ENCODE data around the gene AP2A1.
"Not testable (repeated sequence)": the region's sequence is repeated elsewhere in the genome, so short reads cannot be mapped to it uniquely, and the experiment has no call there.

Gene AP2A1

DNA sequence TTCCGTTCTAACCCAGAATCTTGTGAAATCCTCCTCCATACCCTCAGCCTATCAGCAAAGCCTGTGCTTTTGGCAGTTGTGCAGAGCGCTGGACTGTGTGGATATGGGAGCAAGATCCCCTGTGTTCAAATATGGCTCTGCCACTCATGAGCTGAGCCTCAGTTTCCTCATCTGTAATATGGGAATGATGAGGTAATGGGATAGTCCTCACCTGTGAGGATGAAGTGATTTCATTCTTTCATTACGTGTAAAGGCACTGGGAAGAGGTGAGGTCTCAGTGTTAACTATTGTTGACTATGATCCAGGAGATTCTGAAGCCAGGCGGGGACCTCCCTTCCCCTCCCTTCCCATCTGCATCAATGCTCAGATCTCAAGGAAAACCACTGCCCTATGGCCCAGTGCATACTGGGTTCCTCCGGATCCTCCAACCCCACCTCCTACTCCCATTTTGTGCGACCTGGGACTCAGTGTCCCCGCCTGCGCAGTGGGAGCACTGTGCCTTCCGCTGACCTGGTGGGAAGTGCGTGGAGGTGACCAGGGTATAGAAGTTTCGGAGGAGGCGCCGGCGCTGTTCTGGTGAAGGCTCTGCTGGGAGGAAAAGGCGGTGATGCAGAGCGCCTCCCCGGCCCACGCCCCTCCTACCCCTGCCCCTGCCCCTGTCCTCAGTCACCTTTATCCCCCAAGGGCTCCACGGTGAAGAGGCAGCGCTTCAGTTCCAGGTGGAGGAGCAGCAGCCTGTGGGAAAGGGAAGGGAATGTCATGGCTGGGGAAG, 41.3 kb downstream of the AP2A1 start:
- intact Hi-C loops (cut with DNase I): no loop called here
- no peak for DNase-seq

DNA sequence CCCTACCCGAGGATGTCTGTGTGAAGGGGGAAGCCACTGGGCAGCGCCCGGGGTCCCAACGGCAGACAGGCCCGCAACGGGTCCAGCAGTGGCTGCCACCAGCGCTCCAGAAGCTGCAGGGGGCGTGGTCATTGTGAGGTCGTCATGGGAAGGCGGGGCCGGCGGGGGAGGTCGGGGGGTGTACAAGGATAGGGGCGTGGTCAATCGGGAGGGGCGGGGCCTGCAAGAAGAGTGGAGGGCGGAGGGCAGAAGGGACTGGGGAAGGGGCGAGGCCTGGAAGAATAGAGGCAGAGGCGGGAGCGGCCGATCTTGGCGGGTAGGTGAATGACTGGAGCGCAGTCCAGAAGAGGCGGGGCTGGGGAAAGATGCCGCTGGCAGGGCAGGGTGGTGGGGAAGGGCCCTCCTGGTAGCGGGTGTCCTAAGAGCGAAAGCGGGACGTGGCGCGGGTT, 41.9 kb downstream of the AP2A1 start:
- peak; percentile 79 to 94 (median 90) for DNase-seq
- intact Hi-C loops (cut with DNase I): no loop called here

DNA sequence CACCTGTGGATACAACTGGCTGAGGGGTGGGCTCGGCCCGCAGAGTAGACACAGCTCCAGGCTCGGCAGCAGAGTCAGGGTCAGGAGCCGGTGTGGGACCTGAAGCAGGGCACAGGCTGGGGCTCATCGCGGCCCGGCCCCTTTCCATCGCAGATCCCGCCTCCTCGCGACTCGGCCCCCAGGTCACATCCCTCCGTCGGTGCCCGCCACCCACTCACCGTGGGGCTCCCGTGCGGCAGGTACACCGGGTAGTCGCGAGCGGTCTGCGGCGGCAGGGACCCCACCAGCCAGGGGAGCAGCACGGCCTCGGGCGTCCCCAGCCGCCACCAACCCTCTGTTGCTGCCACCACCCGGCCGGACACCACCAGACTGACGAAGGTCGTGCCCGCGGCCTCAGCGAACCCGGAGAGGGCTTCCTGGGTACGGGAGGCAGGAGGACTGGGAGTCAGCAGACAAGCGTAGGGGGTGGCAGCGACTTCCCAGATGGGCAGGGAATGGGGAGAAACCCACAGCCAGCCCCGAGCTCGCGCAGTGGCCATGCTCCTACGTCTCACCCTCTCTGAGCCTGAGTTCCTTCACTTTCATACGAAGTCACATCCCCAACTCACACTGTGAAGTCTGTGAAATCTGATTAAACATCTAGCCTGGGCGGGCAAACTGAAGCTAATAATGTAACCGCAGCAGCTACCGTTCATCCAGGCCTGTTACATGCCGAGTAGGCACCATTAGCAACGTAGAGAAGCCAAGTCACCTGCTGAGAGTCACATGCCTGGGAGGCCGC, 42.5 kb downstream of the AP2A1 start:
- intact Hi-C loops (cut with DNase I): no loop called here
- DNase-seq: peak; percentile 20 to 75 (median 58)

DNA sequence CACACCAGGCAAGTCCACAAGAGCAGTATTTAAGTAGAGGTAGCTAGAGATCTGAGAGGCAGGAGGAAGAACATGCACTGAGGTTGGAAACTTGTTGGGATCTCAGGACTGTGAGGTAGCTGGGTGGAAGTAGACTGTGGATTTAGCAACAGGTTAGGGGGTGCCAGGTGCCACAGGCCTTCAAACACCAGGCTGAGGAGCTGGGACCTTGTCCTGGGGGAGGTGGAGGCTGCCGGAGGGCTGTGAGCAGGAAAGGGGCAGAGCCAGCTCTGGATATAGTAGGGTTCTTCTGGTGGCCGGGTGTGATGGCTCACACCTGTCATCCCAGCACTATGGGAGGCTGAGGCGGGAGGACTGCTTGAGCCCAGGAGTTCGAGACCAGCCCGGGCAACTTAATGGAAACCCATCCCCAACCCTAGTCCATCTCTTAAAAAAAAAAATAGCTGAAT, 43.2 kb downstream of the AP2A1 start:
- intact Hi-C loops (cut with DNase I): loop anchor here (5.0 kb wide), 1 partner anchor 43 kb away; the partner anchor contains the start of gene AP2A1
- DNase-seq: no peak

DNA sequence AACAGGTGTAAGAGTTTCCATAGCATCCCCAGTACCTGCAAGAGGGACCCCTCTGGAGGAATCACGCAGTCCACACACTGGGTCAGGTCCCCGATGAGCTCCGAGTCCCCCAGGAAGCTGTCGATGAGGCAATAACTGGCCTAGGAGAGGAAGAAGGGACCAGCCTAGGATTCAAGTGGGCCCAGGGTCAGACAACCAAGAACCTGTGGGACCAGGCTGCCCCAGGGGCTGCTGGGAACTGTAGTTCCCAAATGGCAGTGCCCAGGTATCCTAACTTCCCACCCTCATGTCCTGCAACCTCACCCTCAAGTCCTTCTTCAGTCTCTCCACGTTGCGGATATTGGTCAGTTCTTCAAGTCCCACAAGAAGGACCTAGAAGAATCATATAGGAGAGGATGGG, 44.5 kb downstream of the AP2A1 start:
- intact Hi-C loops (cut with DNase I): loop anchor here (5.0 kb wide), 1 partner anchor 44 kb away; the partner anchor contains the start of gene AP2A1
- DNase-seq: no peak

DNA sequence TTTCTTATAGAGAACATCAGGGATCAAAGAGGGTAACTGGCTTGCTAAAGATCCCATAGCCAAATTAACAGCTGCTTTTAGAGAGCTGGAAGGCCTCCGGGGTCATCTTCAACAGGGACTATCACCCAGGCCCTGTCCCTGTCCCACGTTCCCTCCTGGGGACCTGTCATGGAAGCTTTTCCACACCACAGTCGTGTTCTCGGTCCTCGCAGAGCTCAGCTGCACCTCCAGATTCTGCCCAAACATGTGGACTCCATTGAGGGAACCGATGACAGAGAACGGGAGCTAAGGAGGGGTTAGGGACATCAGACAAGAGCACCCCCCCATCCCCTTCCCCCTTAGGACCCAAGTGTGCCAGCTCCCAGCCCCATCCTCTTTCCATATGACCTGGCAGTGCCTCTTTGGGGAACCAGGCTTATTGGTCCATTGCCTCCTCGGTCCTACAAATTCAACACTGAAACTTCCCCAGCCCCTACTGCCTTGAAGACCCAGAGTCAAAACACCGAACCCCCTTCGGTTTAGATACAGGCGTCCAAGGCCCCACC, 45.7 kb downstream of the AP2A1 start:
- intact Hi-C loops (cut with DNase I): loop anchor here (5.0 kb wide), 1 partner anchor 45 kb away; the partner anchor contains the start of gene AP2A1

GRCh38 chr19:49812997-49813861, 46.4 kb downstream of the AP2A1 start, which contains the start of gene FUZ:
TSS of gene FUZ (minus strand) at chr19:49813292. CDS start at chr19:49813106, 186 bp downstream.
- intact Hi-C loops (cut with DNase I): loop anchor here (5.0 kb wide), 1 partner anchor 46 kb away; the partner anchor contains the start of gene AP2A1

More for the DNA sequence above, 45.7 kb downstream of the AP2A1 start:
- no peak for DNase-seq

DNA sequence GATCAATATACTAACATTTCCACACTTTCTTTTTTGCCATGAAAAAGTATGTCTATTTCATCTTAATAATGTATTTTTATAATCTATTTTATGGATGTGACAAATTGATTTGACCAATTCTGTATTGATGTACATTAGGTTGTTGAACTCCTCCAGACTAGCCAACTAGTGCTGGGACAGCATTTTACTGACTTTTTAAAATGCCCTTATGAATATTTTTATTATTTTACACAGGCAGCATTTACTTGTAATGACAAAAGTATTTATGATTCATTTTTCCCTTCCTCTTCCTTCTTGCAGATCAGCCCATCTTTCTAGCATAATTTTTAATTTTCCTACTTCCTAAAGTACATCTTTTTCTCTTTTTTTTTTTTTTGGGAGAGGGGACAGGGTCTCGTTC, 47.2 kb downstream of the AP2A1 start:
- DNase-seq: no peak
- intact Hi-C loops (cut with DNase I): loop anchor here (5.0 kb wide), 1 partner anchor 47 kb away; the partner anchor contains the start of gene AP2A1

More at GRCh38 chr19:49812997-49813861, 46.4 kb downstream of the AP2A1 start, which contains the start of gene FUZ:
- peak; percentile 95 to 99 (median 98) for DNase-seq

- DNase-seq: no peak
- intact Hi-C loops (cut with DNase I): loop anchor here (5.0 kb wide), 2 partner anchors 36 to 61 kb away; partner anchors contain the start of genes AKT1S1, PTOV1 and TBC1D17
These were observed 49.8 kb downstream of the AP2A1 start for GRCh38 chr19:49816590-49816989.

DNA sequence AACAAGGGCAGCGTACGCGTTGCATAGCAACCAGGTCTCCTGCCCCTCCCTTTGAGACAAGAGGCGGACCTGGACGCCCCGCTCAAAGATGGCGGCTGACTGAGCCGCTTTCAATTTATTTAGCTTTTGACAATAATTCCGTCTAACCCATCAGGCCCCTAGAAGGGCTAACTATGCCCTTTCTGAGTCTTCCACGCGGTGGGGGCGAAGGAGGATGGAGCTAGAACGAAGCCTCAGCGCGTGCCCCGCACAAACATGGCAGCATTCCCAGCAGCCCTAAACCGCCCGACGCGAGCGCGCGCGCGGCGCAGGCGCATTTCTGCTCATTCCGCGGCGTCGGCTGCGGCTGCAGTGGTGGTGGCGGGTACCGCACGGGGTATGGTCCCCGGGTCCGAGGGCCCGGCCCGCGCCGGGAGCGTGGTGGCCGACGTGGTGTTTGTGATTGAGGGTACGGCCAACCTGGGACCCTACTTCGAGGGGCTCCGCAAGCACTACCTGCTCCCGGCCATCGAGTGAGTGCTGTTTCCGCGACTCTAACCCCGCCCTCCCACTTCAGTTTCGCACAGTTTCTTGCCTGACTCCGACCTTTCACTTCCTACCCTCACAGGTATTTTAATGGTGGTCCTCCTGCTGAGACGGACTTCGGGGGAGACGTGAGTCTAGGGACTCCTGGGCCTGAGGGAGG, 51.3 kb downstream of the AP2A1 start, which contains the start of gene MED25:
TSS of gene MED25 (plus strand) at position 326 of the 685 bp plus-strand sequence. CDS start at position 379, 53 bp downstream.
- DNase-seq: peak; percentile 58 to 94 (median 87)
- intact Hi-C loops (cut with DNase I): loop anchor here (5.0 kb wide), 2 partner anchors 34 to 59 kb away; partner anchors contain the start of genes AKT1S1, PTOV1 and TBC1D17

DNA sequence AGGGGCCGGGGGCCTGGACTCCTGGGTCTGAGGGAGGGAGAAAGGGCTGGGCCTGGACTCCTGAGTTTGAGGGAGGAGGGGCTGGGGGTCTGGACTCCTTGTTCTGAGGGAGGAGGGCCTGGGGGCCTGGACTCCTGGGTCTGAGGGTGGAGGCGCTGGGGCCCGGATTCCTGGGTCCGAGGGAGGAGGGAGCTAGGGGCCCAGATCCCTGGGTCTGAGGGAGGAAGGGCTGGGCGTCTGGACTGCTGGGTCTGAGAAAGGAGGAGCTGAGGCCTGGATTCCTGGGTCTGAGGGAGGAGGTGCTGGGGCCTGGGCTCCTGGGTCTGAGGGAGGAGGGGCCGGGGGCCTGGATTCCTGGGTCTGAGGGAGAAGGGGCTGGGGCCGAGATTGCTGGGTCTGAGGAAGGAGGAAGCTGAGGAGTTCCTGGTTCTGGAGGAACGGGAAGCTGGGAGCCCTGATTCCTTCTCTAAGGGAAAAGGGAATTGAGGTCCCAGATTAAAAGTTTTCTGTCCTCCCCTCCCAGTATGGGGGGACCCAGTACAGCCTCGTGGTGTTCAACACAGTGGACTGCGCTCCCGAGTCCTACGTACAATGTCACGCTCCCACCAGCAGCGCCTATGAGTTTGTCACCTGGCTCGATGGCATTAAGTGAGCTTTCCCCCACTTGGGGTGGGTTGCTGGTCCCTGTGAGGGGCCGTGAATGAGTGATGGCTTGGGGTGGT, 52.0 kb downstream of the AP2A1 start:
- intact Hi-C loops (cut with DNase I): loop anchor here (5.0 kb wide), 2 partner anchors 33 to 58 kb away; partner anchors contain the start of genes AKT1S1, PTOV1 and TBC1D17
- DNase-seq: no peak

DNA sequence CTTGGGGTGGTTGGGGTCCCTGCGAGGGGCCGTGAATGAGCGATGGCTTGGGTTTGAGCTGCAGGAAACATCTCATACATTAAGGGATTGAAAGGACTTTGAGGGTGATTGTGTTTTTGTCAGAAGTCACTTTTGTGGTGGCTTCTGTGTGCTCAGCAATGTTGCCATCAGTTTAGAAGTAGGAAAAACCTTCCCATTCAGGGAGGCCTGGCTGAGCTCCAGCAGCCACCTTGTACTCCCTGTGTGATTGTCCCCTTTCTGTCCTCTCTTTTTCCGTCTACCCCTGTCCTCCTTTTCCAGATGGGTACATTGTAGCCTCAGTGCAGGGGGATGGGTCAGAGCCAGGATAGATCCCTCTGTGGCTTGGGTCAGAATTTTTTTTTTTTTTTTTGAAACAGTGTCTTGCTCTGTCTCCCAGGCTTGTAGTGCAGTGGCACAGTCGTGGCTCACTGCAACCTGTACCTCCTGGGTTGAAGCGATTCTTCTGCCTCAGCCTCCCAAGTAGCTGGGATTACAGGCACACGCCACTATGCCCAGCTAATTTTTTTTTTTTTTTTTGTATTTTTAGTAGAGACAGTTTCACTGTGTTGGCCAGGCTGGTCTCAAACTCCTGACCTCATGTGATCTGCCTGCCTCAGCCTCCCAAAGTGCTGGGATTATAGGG, 52.8 kb downstream of the AP2A1 start:
- intact Hi-C loops (cut with DNase I): loop anchor here (5.0 kb wide), 2 partner anchors 33 to 58 kb away; partner anchors contain the start of genes AKT1S1, PTOV1 and TBC1D17
- DNase-seq: not testable (repeated sequence)

DNA sequence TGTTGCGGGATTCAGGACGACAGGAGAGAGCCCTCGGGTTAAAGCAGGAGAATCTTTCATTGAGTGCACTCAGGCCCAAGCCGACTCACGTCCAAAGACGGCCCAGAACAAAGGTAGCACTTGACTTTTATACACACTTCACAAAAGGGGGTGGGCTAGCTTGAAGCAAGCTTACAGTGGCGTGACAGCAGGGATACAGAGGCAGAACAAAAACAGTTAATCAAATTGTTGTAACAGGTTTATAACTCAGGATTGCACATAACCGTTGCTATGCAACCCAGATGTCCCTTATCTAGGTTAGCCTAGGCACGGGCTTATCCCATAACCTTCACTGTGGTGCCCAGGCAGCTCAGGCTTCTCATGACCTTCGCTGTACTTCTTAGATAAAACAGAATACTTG, 53.3 kb downstream of the AP2A1 start:
- DNase-seq: no peak
- intact Hi-C loops (cut with DNase I): no loop called here

- intact Hi-C loops (cut with DNase I): no loop called here
These were observed 56.7 kb downstream of the AP2A1 start for GRCh38 chr19:49823472-49823871.

DNA sequence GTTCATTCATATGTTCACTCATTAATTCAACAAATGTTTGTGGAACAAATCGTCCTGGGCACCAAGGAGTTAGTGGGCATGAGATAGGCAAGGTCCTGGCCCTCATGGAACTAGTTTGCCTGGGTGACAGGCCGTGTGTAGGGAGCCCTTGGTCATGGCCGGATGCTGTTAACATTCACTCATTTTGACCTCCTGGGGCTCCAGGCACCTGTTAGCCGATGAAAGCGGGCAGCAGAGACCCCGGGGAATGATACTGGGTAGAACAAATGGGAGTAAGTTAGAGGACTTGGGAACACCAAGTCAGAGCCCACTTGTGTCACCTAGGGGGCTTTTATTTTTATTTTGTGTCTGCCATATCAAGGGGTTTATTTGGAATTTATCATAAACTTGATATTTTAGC, 57.9 kb downstream of the AP2A1 start:
- intact Hi-C loops (cut with DNase I): no loop called here
- no peak for DNase-seq

More at GRCh38 chr19:49823472-49823871, 56.7 kb downstream of the AP2A1 start:
- DNase-seq: no peak

DNA sequence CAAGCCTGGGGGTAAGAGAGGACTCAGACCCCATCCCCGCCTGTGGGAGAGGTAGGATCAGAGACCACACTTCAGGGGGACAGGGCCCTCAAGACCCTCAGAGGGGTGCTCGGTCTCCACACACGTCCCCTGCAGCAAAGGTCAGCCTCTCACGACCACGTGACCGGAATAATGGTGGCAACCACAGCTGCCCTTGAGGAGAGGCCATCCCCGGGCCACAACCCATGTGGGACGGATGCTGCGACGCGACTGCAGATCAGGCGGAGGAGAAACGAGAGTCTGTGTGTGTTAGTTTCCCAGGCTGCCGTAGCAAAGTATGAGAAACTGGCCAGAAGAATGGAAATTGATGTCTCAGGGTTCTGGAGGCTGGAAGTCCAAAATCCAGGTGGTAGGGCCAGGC, 60.2 kb downstream of the AP2A1 start:
- no peak for DNase-seq
- intact Hi-C loops (cut with DNase I): no loop called here
